ENCODE results near the gene MPP3.
"Not testable (repeated sequence)": the region's sequence is repeated elsewhere in the genome, so short reads cannot be mapped to it uniquely, and the experiment has no call there.

The MPP3 gene

DNA sequence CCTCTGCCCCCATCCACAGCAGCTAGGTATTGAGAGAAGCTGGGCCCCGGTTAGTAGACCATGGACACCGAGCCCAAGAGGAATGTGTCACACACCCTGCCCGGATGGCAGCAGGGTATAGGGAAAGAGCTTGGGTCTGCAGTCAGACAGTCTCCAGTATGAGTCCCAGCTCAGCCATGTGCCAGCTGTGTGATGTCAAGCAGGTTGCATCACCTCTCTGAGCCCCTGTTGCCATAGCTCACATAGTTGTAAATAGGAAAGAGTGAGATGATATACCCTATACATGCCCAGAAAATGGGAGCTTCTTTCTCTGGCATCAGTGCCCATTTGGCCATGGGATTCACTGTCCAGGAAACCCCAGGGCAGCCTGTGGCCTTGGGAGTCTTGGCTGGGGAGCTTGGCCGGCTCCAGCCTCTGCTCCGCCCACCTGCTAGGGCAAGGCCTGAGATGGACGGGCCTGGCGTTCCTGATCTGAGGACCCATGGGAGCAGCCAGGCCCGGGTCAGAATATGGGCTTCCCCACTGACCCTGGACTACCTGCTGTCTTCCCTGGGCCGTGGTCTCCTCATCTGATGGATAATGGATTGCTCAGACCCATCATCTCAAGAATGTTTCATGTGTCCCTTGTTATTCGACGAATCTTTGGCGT lies 27.3 kb upstream of the MPP3 start:
- DNase-seq = no peak

DNA sequence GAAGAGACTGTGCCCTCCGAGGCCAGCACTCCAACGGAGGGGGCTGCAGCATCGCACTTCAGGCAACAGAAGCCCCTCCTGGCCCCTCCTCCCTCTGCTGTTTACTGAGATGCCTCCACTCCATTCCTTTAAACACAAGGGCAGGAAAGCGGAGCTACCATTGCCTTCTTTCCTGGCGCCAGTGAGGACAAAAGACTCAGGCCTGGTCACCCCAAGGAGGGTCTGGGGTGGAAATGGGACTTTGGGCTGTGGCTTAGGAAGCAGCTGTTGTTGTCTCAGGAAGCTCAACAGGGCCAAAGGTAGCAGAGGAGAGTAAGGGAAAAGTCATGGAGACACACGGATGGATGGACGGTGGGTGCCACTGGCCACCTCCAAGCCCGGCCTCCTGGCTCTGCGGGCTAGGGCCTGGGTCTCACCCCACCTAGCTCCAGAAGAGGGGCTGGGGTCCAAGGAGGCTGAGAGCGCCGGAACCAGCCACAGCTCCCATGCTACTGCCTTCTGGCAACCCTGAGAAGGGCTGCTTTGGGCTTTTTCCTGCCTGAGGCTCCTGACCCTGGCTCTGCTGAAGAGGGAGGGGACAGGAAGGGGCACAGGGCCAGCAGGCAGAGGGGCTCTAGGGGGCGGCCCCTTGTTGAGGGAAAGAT lies 25.1 kb upstream of the MPP3 start:
- no peak for DNase-seq

- no peak for DNase-seq
These were observed 24.2 kb upstream of the MPP3 start for GRCh38 chr17:43857141-43857540.

DNA sequence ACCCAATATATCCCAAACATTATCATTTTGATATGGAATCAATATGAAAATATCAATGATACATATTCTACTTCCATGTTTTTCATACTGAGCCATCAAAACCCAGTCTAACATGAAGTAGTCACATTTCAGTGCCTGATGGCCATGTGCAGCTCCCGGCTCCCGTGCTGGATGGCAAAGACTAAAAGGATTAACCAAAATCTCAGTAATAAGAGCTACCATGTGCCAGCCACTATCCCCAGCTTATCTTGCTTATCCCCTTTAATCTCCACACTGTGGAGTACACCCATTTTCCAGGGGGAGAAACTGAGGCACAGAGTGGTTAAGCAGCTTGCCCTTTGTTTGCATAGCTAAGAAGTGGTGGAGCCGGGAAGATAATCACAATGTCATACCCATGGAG lies 23.2 kb upstream of the MPP3 start:
- no peak for DNase-seq

DNA sequence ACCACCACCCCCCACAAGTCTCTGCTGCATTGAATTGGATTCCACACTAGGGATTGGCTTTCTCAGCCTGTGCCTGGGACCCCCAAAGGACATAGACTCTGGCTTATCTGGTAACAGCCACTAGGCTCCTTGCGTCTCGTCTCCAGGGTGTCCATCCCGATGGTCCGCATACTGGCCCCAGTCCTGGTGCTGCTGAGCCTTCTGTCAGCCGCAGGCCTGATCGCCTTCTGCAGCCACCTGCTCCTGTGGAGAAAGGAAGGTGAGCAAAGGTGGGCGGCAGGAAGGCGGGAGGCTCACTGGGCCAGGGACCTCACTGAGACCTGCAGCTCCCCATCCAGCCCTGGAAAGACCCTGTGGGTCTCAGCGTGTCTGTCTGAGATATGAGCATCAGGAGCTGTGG lies 22.1 kb upstream of the MPP3 start:
- no peak for DNase-seq

GRCh38 chr17:43854498-43854897 lies 21.6 kb upstream of the MPP3 start:
- DNase-seq = no peak

DNA sequence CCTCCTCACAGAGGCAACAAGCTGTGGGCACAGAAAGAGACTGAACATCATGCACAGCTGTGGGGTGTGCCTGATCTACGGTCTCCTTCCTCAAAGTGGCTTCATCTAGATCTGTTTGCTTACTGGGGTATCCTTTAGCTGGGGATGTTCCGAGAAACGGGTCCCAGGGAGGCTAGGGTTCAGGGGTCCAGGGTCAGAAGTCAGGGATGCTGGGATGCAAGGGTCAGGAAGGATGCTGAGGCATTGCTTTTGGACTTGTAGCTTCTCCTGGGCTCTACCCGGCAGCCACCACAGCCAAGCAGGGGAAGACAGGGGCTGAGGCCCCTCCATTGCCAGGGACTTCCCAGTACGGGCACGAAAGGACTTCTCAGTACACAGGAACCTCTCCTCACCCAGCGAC lies 20.6 kb upstream of the MPP3 start:
- no peak for DNase-seq

GRCh38 chr17:43852571-43852970 lies 19.6 kb upstream of the MPP3 start:
- no peak for DNase-seq

DNA sequence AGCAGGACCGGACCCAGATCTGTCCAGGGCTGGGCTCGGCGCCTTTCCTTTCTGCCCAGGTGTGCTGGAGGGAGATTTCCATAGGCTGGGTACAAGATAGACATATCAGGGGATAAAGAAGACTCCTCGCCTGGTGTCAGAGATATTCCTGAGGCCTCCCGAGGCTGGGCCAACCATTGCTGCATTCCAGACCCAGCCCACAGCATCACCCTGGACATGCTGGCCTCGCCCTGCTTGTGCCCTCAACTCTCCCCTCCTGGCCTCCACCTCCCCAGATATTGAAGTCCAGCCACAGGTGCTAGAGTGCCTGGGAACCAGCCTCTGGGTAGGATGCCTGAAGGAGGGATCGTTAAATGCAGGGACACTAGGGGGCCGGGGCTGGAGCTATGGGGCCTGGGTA lies 16.2 kb upstream of the MPP3 start:
- DNase-seq = no peak

- no peak for DNase-seq
These were observed 15.7 kb upstream of the MPP3 start for GRCh38 chr17:43848601-43849000.

- no peak for DNase-seq
These were observed 14.0 kb upstream of the MPP3 start, which contains the start of gene CD300LG for GRCh38 chr17:43846963-43847371. Gene CD300LG (plus strand): TSS chr17:43847176. CDS start chr17:43847217, 41 bp downstream.

DNA sequence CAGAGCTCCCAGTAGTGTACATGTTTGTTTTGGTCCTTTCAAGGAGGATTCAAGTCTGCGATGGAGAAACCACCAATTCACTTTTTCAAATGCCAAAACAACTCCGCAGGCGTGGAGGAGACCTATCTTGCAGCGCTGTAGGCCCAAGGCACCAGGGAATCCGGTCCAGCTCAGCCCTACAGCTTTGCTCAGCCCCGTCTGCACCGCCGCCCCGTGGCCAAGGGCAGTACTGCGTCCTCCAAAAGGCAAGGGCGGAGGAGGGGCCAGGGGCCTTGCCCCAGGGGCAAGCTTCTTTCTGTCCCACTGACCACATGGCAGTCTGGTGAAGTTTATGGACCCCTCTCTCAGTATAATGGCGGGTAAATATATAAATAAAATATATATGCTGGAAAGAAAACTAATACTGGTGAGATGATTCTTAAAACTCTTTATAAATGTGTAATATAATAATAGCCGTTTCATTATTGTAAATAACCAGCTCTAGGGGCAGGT lies 13.3 kb upstream of the MPP3 start:
- DNase-seq = peak; percentile 68

DNA sequence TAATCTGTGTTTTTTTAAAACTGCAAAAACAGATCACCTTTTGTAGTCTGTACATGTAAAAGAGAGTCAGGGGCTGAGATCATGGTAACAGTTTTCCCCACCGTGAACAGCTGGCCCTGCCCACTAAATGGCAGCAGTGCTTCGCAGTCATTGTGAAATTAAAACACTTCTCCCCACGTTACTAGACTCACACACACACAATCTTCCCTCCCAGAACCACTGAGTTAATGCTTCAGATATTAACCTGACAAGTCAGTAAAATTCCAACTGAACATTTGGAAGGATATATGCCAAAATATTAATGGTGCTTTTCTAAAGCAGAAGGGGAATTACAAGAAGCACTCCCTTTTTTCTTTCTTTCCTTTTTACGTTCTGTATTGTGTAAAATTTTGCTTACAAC lies 12.8 kb upstream of the MPP3 start:
- no peak for DNase-seq

- no peak for DNase-seq
These were observed 11.3 kb upstream of the MPP3 start for GRCh38 chr17:43844241-43844640.

DNA sequence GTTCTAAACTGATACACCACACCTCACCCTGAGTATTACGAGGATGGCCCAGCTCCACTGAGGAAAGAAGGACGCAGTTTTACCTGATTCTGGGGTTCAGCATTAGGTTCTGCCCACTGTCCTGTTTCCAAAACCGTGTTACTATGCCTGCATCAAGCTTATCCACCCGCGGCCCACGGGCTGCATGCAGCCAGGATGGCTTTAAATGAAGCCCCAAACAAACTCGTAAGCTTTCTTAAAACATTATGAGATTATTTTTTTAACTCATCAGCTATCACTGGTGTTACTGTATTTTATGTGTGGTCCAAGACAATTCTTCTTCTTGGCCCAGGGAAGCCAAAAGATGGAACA lies 10.0 kb upstream of the MPP3 start:
- DNase-seq = no peak

DNA sequence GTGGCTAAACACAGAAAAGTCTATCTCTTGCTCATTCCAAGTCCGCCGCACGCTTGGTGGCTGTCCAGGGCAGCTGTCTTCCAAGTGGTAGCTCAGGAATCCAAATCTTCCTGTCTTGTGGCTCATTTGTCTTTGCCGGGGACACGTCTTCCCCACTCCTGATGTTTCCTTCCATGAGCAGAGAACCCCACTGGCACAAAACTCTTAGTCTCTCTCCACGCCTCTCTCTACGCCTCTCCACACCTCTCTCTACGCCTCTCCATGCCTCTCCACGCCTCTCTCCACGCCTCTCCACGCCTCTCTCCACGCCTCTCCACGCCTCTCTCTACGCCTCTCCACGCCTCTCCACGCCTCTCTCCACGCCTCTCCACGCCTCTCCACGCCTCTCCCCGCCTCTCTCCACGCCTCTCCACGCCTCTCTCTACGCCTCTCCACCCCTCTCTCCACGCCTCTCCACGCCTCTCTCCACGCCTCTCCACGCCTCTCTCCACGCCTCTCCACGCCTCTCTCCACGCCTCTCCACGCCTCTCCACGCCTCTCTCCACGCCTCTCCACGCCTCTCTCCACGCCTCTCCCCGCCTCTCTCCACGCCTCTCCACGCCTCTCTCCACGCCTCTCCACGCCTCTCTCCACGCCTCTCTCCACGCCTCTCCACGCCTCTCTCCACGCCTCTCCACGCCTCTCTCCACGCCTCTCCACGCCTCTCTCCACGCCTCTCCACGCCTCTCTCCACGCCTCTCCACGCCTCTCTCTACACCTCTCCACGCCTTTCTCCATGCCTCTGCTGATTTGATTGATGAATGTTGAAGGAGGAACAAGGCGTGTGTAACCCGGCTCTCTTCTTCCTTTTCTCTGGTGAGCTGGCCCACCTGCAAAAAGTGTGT lies 9.4 kb upstream of the MPP3 start:
- DNase-seq = not testable (repeated sequence)

DNA sequence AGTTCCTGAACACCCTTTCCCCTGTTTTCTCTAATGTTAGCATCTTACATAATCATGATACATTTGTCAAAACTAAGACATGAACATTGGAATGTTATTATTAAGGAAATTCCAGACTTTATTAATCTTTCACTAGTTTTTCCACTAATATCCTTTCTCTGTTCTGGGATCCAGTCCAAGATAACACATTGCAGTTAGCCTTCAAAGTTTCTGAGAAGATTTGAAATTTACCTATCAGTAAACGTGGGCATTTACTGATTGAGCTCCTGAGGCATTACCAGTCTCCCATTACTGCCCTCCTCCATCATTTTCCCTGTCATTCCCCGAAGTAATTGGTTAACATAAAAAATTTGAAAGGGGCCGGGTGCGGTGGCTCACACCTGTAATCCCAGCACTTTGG lies 8.3 kb upstream of the MPP3 start:
- DNase-seq = no peak

- no peak for DNase-seq
These were observed 7.9 kb upstream of the MPP3 start for GRCh38 chr17:43840814-43841213.

DNA sequence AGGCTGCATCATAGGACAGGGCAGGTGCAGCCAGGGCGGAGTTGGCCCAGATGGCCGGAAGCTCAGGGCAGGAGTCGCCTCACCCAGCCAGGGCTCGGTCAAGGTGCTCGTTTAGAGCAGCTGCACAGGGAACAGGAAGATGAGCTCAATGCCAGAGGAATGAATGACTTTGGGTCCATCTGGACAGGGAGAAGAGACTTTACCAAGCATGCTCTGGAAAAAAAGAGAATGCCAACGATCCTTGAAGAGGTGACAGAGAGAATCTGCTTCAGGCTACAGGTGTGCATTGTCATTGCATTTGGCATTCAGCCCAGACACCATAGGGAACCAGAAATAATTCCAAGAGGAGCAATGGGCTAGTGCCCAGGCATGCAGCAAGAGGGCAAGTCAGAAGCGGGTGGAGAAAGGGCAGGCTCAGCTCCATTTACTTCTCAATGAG lies 6.7 kb upstream of the MPP3 start:
- DNase-seq = peak; percentile 89

DNA sequence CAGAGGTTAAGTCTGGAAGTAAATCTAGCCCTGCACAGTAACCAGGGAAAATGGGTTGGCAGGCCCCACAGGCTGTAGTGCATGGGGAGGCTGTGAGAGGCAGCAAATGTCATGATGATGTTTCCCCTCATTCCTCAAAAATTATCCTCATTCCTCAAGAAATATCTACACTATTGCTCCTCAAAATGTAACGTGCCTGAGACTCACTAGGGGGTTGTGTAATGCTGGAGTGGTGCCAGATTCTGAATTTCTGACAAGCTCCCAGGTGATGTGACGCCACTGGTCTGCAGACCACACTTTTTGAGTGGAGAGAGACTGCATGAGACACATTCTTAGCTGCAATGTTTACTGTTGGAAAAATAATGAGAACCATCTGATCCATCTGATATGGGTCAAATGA lies 1.2 kb upstream of the MPP3 start:
- DNase-seq = no peak

- DNase-seq = no peak
These were observed 574 bp downstream of the MPP3 start for GRCh38 chr17:43832168-43832975.

DNA sequence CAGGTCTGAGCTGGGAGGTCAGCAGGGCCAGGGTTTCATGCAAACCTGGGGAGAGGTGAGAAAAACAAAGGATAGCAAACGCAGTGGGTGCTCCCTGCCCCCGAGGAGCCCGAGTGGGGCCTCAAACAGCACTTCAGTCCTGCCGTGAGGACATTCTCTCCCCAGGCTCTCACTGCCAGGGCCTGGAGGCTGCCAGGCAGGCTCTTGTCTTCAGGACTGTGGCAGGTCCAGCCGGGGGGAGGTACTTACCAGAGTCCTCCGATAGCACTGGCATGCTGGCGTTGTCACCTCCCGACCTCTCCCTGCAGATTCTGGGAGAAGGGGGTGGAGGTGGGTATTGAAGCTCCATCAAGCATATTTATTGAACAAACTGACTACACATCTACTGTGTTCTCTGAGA lies 1.3 kb downstream of the MPP3 start:
- no peak for DNase-seq

All from NCI-H510A treated with DMSO at 0.1 percent for 48 hours (cell line).